ENCODE measurements around the gene ZNF48.

Gene ZNF48

GRCh38 chr16:30358990-30359870 is 36.0 kb upstream of the ZNF48 start:
- DNase-seq (ENCODE audit: low spot score), result no peak

- DNase-seq (ENCODE audit: low spot score), result no peak
Observed at GRCh38 chr16:30359871-30360170, 35.4 kb upstream of the ZNF48 start.

GRCh38 chr16:30361180-30361579 is 34.0 kb upstream of the ZNF48 start:
- DNase-seq (ENCODE audit: low spot score), result no peak

- no peak for DNase-seq (ENCODE audit: low spot score)
Observed at GRCh38 chr16:30365200-30365599, 30.0 kb upstream of the ZNF48 start.

- no peak for DNase-seq (ENCODE audit: low spot score)
Observed at GRCh38 chr16:30366511-30366910, 28.7 kb upstream of the ZNF48 start.

GRCh38 chr16:30367349-30368009 is 27.7 kb upstream of the ZNF48 start:
- no peak for DNase-seq (ENCODE audit: low spot score)

GRCh38 chr16:30368122-30368791 is 27.0 kb upstream of the ZNF48 start:
- DNase-seq (ENCODE audit: low spot score), result no peak

- no peak for DNase-seq (ENCODE audit: low spot score)
Observed at GRCh38 chr16:30368792-30369090, 26.5 kb upstream of the ZNF48 start.

GRCh38 chr16:30369091-30369937 is 25.9 kb upstream of the ZNF48 start:
- no peak for DNase-seq (ENCODE audit: low spot score)

GRCh38 chr16:30369938-30370455 is 25.2 kb upstream of the ZNF48 start:
- DNase-seq (ENCODE audit: low spot score), result no peak

- peak; percentile 99 for DNase-seq (ENCODE audit: low spot score)
Observed at GRCh38 chr16:30370456-30371247, 24.6 kb upstream of the ZNF48 start, which contains the start of gene TBC1D10B. TSS of gene TBC1D10B (minus strand) at chr16:30370494. CDS start at chr16:30370183, 311 bp downstream.

- no peak for DNase-seq (ENCODE audit: low spot score)
Observed at GRCh38 chr16:30371248-30371816, 23.9 kb upstream of the ZNF48 start.

GRCh38 chr16:30372038-30372712 is 23.0 kb upstream of the ZNF48 start:
- DNase-seq (ENCODE audit: low spot score), result no peak

- DNase-seq (ENCODE audit: low spot score), result no peak
Observed at GRCh38 chr16:30372725-30373124, 22.5 kb upstream of the ZNF48 start.

GRCh38 chr16:30374538-30374937 is 20.7 kb upstream of the ZNF48 start, which contains the start of gene MYL11:
TSS of gene MYL11 (plus strand) at chr16:30374802. CDS start at chr16:30374858, 56 bp downstream.
- no peak for DNase-seq (ENCODE audit: low spot score)

- DNase-seq (ENCODE audit: low spot score), result no peak
Observed at GRCh38 chr16:30375864-30376263, 19.4 kb upstream of the ZNF48 start.

- DNase-seq (ENCODE audit: low spot score), result no peak
Observed at GRCh38 chr16:30376461-30376902, 18.7 kb upstream of the ZNF48 start.

- no peak for DNase-seq (ENCODE audit: low spot score)
Observed at GRCh38 chr16:30377050-30377811, 18.0 kb upstream of the ZNF48 start.

- DNase-seq (ENCODE audit: low spot score), result no peak
Observed at GRCh38 chr16:30377812-30378235, 17.4 kb upstream of the ZNF48 start.
